Heart left ventricle (tissue), 16 donors: ENCODE data around the gene D2HGDH. TPM values are rescaled to one million over a fixed set of nuclear protein-coding genes. Genes with fewer than 3 reads are reported as not detected.

Experiments
- ATAC-seq, 4 donors: fragments of 200-7000 bp; cut with Tn5 transposase; one replicate each; pipeline ENCODE4 v1.9.1; 2020 to 2022; ENCODE audit warnings: moderate library complexity in 4 of 4, mild to moderate bottlenecking in 3 of 4, moderate number of reproducible peaks in 1 of 4
- DNase-seq, 5 donors: peaks; one replicate each; pipeline ENCODE4 v3.0.0-alpha.2; 2020
- H3K27ac ChIP-seq, 12 donors: fragments of 200-600 bp; sonication (generic) in 4 of 12; one replicate each; pipeline versions ENCODE4 v1.5.0 to v1.8.0; 2016 to 2022; ENCODE audit warnings: mild to moderate bottlenecking in 2 of 12
- H3K27me3 ChIP-seq, 9 donors: fragments of 200-600 bp; sonication (generic) in 2 of 9; one replicate each; pipeline versions ENCODE4 v1.5.1 to v1.8.0; 2016 to 2022; ENCODE audit warnings: mild to moderate bottlenecking in 3 of 9
- H3K36me3 ChIP-seq, 9 donors: fragments of 200-600 bp; sonication (generic) in 2 of 9; one replicate each; pipeline versions ENCODE4 v1.5.0 to v1.8.0; 2018 to 2022; ENCODE audit warnings: mild to moderate bottlenecking in 2 of 9
- H3K4me1 ChIP-seq, 12 donors: fragments of 200-600 bp; sonication (generic) in 4 of 12; one replicate each; pipeline versions ENCODE4 v1.5.0 to v1.8.0; 2016 to 2022; ENCODE audit warnings: mild to moderate bottlenecking in 3 of 12
- H3K4me3 ChIP-seq, 12 donors: fragments of 200-600 bp; sonication (generic) in 4 of 12; one replicate each; pipeline versions ENCODE4 v1.5.0 to v1.8.0; 2017 to 2022; ENCODE audit warnings: mild to moderate bottlenecking in 9 of 12, moderate library complexity in 4 of 12
- H3K9me3 ChIP-seq, 12 donors: fragments of 200-600 bp; sonication (generic) in 4 of 12; one replicate each; pipeline versions ENCODE4 v1.5.0 to v1.8.0; 2016 to 2022; ENCODE audit warnings: mild to moderate bottlenecking in 1 of 12
- CTCF ChIP-seq, 12 donors: fragments of 200-600 bp; sonication (generic) in 4 of 12; IDR thresholded peaks; one replicate each; pipeline versions ENCODE4 v1.5.0 to v1.8.0; 2018 to 2022; ENCODE audit warnings: antibody characterized with exemption in 12 of 12, mild to moderate bottlenecking in 5 of 12
- POLR2A ChIP-seq, 2 donors: fragments of 450-650 bp; IDR thresholded peaks; one replicate each; pipeline ENCODE4 v1.6.1; 2017; ENCODE audit warnings: antibody characterized with exemption in 2 of 2, mild to moderate bottlenecking in 2 of 2, moderate library complexity in 2 of 2
- WGBS, 4 donors: extraction: QIAGEN DNeasy Blood & Tissue Kit in 2 of 4; methylation state at CpG; one replicate each; pipeline versions ENCODE4 v1.1.5 to v1.1.7; 2013 to 2018; 5-methylcytosine and 5-hydroxymethylcytosine counted together
- intact Hi-C, 10 donors: fragments of 100-400 bp; cut with DNase I; formaldehyde crosslinking; loops; one replicate each; pipeline versions ENCODE4 v1.11.1 to v1.14.2; 2022
- polyA plus RNA-seq, 2 donors: library from polyadenylated mRNA; stranded (reverse); fragments of 200-250 nt; gene quantifications; one replicate each; pipeline ENCODE4 v1.2.3, GENCODE V29; 2013
- total RNA-seq, 9 donors: library from RNA; depleted of rRNA in 2 of 9; stranded (reverse); fragments of >200 nt in 2 of 9; fragmentation: NEBNext Ultra II Directional in 3 of 9; extraction: Animal tissue kit (Norgen Biotek cat#: 25700) in 3 of 9; gene quantifications; one replicate each; pipeline versions ENCODE4 v1.1.0 to v1.2.4, GENCODE V29; 2016 to 2023
- donor health status: ischemic (EF 13 %, LVEDD 7.1; RV severe dilation, severe dysfunction).
- donor health status: healthy with polysubstance abuse.
- donor health status: DM: no; HTN: yes; CAD: no.
- donor health status: DM: no; HTN: no; CAD: no.
- donor health status: ischemic (EF 25% LVEDD 6.9; RV normal size, moderate dysfunction).
- donor health status: ischemic (EF 25% LVEDD 5.7; RV mildly dilated, moderate dysfunction).
- donor health status: healthy.
- donor health status: DM: yes; HTN: yes; CAD: no.
- donor health status: ischemic (EF 35%, LVEDD 5.7; RV mildly dilated, moderate dysfunction).
- donor health status: nonischemic (EF 11% LVEDD 7.7; RV severe dilation, severe dysfunction).
- donor health status: DM: yes; HTN: yes; CAD: no.
- donor health status: PGD.
- donor health status: ischemic (EF 29% LVEDD 5.4; RV normal size, mild dysfunction).
- donor health status: nonischemic (EF 23%, LVEDD 6.1; RV moderate dilation, normal function).

The D2HGDH gene
- total and polyA plus RNA-seq, 11 donors: 7.6 to 24.1 (median 19.8) TPM

- peaks cover 0 to 46% (median 30%) of the 10 kb centered on the region in 9 donors for H3K36me3 ChIP-seq
- intact Hi-C loops: no loop called here
- TF ChIP-seq POLR2A (IDR thresholded peaks at IDR 0.05): no peak
- TF ChIP-seq CTCF (IDR thresholded peaks at IDR 0.05): no peak
These were observed 25.9 kb downstream of the D2HGDH start for GRCh38 chr2:241760301-241760771.

GRCh38 chr2:241762321-241762932 lies 28.0 kb downstream of the D2HGDH start:
- no peak for DNase-seq
- Histone ChIP-seq H3K9me3 (peaks cover 0 to 4% (median 0%) of the 10 kb centered on the region in 12 donors), H3K36me3 (peaks cover 0 to 29% (median 16%) of the 10 kb centered on the region in 9 donors), H3K4me1 (no peaks in the 10 kb centered on the region), H3K4me3 (no peak overlapping the region), H3K27me3 (no peaks in the 10 kb centered on the region), H3K27ac (no peak overlapping the region)
- TF ChIP-seq POLR2A (IDR thresholded peaks at IDR 0.05): no peak
- TF ChIP-seq CTCF (IDR thresholded peaks at IDR 0.05): no peak
- ATAC-seq: no peak
- WGBS, 4 donors: 82 to 90% (median 85%) methylated on average over 18 of the region's 18 CpGs
- intact Hi-C loops: no loop called here

More at GRCh38 chr2:241760301-241760771, 25.9 kb downstream of the D2HGDH start:
- no peak overlapping the region for H3K27ac ChIP-seq
- H3K27me3 ChIP-seq: no peaks in the 10 kb centered on the region
- ATAC-seq (no peak), DNase-seq (no peak)
- no peaks in the 10 kb centered on the region for H3K4me1 ChIP-seq
- WGBS, 4 donors: 96 to 98% (median 97%) methylated on average over 9 to 17 of the region's 17 CpGs
- H3K9me3 ChIP-seq: peaks cover 0 to 4% (median 0%) of the 10 kb centered on the region in 12 donors
- H3K4me3 ChIP-seq: no peak overlapping the region

- 81 to 90% (median 87%) methylated on average over 12 to 13 of the region's 13 CpGs for WGBS, 4 donors
- Histone ChIP-seq H3K36me3 (peaks cover 0 to 24% (median 13%) of the 10 kb centered on the region in 9 donors), H3K9me3 (peaks cover 0 to 4% (median 0%) of the 10 kb centered on the region in 12 donors), H3K4me3 (peak overlapping the region in 1 of 12 donors; percentile 7), H3K4me1 (no peaks in the 10 kb centered on the region), H3K27ac (no peak overlapping the region), H3K27me3 (no peaks in the 10 kb centered on the region)
- no peak for DNase-seq
- TF ChIP-seq CTCF (IDR thresholded peaks at IDR 0.05) (no peak), POLR2A (IDR thresholded peaks at IDR 0.05) (no peak)
- intact Hi-C loops: no loop called here
- ATAC-seq: peak in 1 of 4 donors; percentile 37
These were observed 28.5 kb downstream of the D2HGDH start for GRCh38 chr2:241762933-241763369.

- H3K27me3 ChIP-seq: no peaks in the 10 kb centered on the region
- WGBS, 4 donors: 80 to 89% (median 84%) methylated on average over 15 to 20 of the region's 20 CpGs
- no peak for TF ChIP-seq CTCF (IDR thresholded peaks at IDR 0.05)
- no peak for TF ChIP-seq POLR2A (IDR thresholded peaks at IDR 0.05)
- no peak overlapping the region for H3K27ac ChIP-seq
- ATAC-seq (peak in 1 of 4 donors; percentile 44), DNase-seq (no peak)
- intact Hi-C loops: no loop called here
- H3K36me3 ChIP-seq: peaks cover 0 to 24% (median 11%) of the 10 kb centered on the region in 9 donors
- no peak overlapping the region for H3K4me3 ChIP-seq
- H3K9me3 ChIP-seq: peaks cover 0 to 4% (median 0%) of the 10 kb centered on the region in 12 donors
- H3K4me1 ChIP-seq: no peaks in the 10 kb centered on the region
These were observed 29.3 kb downstream of the D2HGDH start for GRCh38 chr2:241763551-241764274.
